IPS-NIHi11 (cell line): ENCODE data around the gene GLCCI1.

Experiments used
- DNase-seq: peaks from one replicate; pipeline ENCODE4 v3.0.0; 2012; ENCODE audit warnings: mixed read lengths, low spot score

Gene GLCCI1

GRCh38 chr7:7964250-7964649 is 4.3 kb upstream of the GLCCI1 start:
- DNase-seq: no peak

- no peak for DNase-seq
Measured at GRCh38 chr7:7964691-7965090, 3.9 kb upstream of the GLCCI1 start.

GRCh38 chr7:7965301-7965700 is 3.3 kb upstream of the GLCCI1 start:
- no peak for DNase-seq

- no peak for DNase-seq
Measured at GRCh38 chr7:7966141-7966734, 2.4 kb upstream of the GLCCI1 start.

- no peak for DNase-seq
Measured at GRCh38 chr7:7967886-7968543, 581 bp upstream of the GLCCI1 start.

- DNase-seq: peak; percentile 44
Measured at GRCh38 chr7:7969306-7970236, 975 bp downstream of the GLCCI1 start.

- no peak for DNase-seq
Measured at GRCh38 chr7:7970237-7970530, 1.6 kb downstream of the GLCCI1 start.

- DNase-seq: no peak
Measured at GRCh38 chr7:7970531-7971307, 2.1 kb downstream of the GLCCI1 start.

- no peak for DNase-seq
Measured at GRCh38 chr7:7971308-7972040, 2.9 kb downstream of the GLCCI1 start.

GRCh38 chr7:7972128-7972527 is 3.5 kb downstream of the GLCCI1 start:
- no peak for DNase-seq

- no peak for DNase-seq
Measured at GRCh38 chr7:7972922-7973594, 4.5 kb downstream of the GLCCI1 start.

- no peak for DNase-seq
Measured at GRCh38 chr7:7976677-7977076, 8.1 kb downstream of the GLCCI1 start.

- DNase-seq: no peak
Measured at GRCh38 chr7:7977774-7978173, 9.2 kb downstream of the GLCCI1 start.

- no peak for DNase-seq
Measured at GRCh38 chr7:7978860-7979259, 10.3 kb downstream of the GLCCI1 start.

- DNase-seq: no peak
Measured at GRCh38 chr7:7979558-7979957, 11.0 kb downstream of the GLCCI1 start.

- no peak for DNase-seq
Measured at GRCh38 chr7:7980134-7980533, 11.5 kb downstream of the GLCCI1 start.

- DNase-seq: no peak
Measured at GRCh38 chr7:7982904-7983303, 14.3 kb downstream of the GLCCI1 start.

- no peak for DNase-seq
Measured at GRCh38 chr7:7984424-7984823, 15.8 kb downstream of the GLCCI1 start.

GRCh38 chr7:7988706-7989105 is 20.1 kb downstream of the GLCCI1 start:
- DNase-seq: no peak

GRCh38 chr7:7989133-7989532 is 20.5 kb downstream of the GLCCI1 start:
- no peak for DNase-seq
